ENCODE measurements around the gene PVR. TPM values are rescaled to one million over a fixed set of nuclear protein-coding genes. Genes with fewer than 3 reads are reported as not detected.
"Not testable (repeated sequence)": the region's sequence is repeated elsewhere in the genome, so short reads cannot be mapped to it uniquely, and the experiment has no call there.

PVR gene
- total RNA-seq, 2 donors from 2014 or later: 13.9 to 17.5 TPM

DNA sequence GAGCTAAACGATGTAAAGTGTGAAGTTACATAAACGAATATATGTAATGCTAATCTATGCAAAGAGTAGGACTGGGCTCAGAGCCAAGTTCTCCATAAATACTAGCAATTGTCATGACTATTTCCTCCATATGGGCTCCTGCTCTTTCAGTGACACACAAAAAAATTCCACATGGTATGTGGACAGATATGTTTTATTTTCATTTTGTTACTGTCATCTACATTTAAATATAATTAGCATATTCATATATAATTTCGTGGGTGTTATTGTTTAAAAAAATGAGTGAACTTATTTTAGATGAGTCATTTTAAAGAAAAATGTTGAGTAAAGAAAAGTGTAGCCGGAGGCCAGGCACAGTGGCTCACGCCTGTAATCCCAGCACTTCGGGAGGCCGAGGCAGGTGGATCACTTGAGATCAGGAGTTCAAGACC lies 35.3 kb upstream of the PVR start:
- Mint-ChIP-seq H3K36me3 (ENCODE audit: insufficient read depth in 2 of 2) (no peaks in the 10 kb centered on the region), H3K4me3 (no peak overlapping the region), H3K27ac (no peak overlapping the region), H3K27me3 (ENCODE audit: low read depth) (no peaks in the 10 kb centered on the region), H3K9me3 (no peaks in the 10 kb centered on the region), H3K4me1 (ENCODE audit: low read depth) (peaks cover 21% of the 10 kb centered on the region)
- DNase-seq (no peak), ATAC-seq (replicated peaks in 1 of 2) (no peak)

DNA sequence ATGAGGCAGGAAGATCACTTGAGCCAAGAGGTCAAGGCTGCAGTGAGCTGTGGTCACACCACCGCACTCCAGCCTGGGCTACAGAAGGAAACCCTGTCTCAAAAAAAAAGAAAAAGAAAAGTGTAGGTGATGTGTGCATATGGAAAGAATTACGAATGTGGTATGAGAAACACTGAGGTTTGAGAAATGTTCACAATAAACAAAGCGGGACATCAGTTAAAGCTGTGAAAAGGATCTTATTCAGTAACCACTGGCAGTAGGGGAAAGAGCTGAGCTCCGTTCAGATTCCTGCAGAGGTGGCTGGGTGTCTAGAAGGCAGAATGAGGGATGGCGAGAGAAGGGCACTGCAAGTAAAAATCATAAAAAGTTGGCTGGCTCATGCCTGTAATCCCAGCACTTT lies 34.5 kb upstream of the PVR start:
- Mint-ChIP-seq H3K9me3 (no peaks in the 10 kb centered on the region), H3K27ac (no peak overlapping the region), H3K4me3 (no peak overlapping the region), H3K36me3 (ENCODE audit: insufficient read depth in 2 of 2) (no peaks in the 10 kb centered on the region), H3K27me3 (ENCODE audit: low read depth) (no peaks in the 10 kb centered on the region), H3K4me1 (ENCODE audit: low read depth) (peaks cover 21% of the 10 kb centered on the region)
- ATAC-seq (replicated peaks in 1 of 2) (no peak), DNase-seq (no peak)

DNA sequence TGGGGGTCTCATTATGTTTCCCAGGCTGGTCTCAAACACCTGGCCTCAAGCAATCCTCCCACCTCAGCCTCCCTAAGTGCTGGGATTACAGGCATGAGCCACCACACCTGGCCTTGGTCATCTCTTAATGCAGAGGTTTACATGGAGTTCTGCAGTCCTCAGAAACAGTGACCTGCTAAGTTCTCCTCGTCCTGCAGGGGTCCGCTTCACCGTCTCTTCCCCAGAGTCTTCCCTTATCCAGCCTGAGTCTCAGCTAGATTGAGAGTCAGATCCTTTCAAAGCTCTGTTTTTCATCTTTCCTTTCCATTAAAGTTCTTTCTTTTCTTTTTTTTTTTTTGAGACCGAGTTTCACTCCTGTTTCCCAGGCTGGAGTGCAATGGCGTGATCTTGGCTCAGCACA lies 33.2 kb upstream of the PVR start:
- not testable (repeated sequence) for ATAC-seq (replicated peaks in 1 of 2); H3K9me3 Mint-ChIP-seq; H3K27ac Mint-ChIP-seq; H3K27me3 Mint-ChIP-seq (ENCODE audit: low read depth); H3K4me3 Mint-ChIP-seq; H3K36me3 Mint-ChIP-seq (ENCODE audit: insufficient read depth in 2 of 2); DNase-seq
- peaks cover 21% of the 10 kb centered on the region for H3K4me1 Mint-ChIP-seq (ENCODE audit: low read depth)

DNA sequence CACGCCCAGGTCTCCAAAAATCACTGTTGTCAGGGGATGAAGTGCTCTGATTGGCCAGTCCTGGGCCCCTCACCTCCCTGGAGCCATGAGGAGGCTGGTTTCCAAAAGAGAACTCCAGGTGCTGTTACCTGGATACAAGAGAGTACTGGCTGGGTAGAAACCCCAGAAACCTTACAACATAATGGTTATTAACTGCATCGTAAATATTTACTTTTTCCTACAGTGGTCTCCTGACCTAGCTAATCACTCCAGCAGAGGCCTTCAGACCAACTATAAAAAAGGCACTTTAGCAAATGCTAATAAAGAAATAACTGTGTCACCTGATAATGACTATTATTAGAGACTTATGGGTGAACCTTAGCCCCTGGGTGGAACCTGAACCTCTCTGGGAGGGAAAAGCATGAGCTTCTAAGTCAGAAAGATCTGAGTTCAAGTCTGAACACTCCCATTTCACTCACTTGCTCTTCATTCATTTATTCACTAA lies 31.9 kb upstream of the PVR start:
- ATAC-seq (replicated peaks in 1 of 2) (no peak), DNase-seq (no peak)
- Mint-ChIP-seq H3K4me3 (no peak overlapping the region), H3K27me3 (ENCODE audit: low read depth) (no peaks in the 10 kb centered on the region), H3K4me1 (ENCODE audit: low read depth) (peaks cover 19% of the 10 kb centered on the region), H3K27ac (no peak overlapping the region), H3K36me3 (ENCODE audit: insufficient read depth in 2 of 2) (no peaks in the 10 kb centered on the region), H3K9me3 (no peaks in the 10 kb centered on the region)

DNA sequence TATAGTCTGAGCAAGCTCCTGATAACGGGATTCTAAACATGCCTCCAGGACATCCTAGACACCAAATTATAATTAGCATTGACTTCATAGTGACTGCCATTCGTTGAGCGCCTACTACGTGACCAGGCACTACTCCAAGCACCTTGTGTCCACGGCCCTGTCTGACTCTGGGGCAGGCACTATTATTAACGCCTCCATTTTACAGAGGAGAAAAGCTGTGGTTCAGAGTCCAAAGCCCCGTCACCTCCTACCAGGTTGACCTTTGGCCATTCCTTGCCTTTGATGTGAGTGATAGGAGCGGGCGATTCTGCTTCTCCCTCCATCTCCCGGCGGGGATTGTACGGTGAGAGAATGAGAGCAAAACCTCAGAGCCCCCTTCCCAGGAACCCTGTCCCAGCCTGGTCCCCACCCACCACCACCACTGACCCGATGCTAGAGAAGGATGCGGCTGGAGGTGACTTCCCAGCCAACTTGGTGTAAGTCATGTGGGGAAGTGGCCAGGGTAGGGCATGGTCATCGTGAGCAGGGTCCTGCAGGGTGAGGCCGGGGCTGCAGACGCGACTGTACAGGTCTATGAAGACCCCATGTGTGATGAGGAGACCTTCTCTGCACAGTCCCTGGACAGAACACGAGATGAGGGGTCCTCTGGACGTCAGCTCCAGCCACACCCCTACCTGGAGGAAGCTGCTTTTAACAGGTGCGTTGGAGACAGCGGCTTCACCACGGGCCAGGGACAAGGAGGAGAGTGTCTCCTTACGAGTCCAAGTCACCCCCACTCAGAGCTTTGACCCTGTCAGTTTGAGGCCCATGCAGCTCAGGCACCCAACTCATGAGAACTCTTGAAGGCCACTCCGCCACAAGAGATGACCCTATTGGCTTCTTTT lies 30.2 kb upstream of the PVR start, which contains the start of gene IGSF23:
IGSF23 (plus strand) TSS at position 269 of the 884 bp plus-strand sequence; CDS start at position 352, 83 bp downstream.
- no peaks in the 10 kb centered on the region for H3K36me3 Mint-ChIP-seq (ENCODE audit: insufficient read depth in 2 of 2)
- no peaks in the 10 kb centered on the region for H3K27me3 Mint-ChIP-seq (ENCODE audit: low read depth)
- ATAC-seq (replicated peaks in 1 of 2): no peak
- H3K4me1 Mint-ChIP-seq (ENCODE audit: low read depth): peaks cover 5% of the 10 kb centered on the region
- H3K27ac Mint-ChIP-seq: no peak within 1 kb of the TSS
- no peaks in the 10 kb centered on the region for H3K9me3 Mint-ChIP-seq
- DNase-seq: no peak
- H3K4me3 Mint-ChIP-seq: no peak within 1 kb of the TSS

DNA sequence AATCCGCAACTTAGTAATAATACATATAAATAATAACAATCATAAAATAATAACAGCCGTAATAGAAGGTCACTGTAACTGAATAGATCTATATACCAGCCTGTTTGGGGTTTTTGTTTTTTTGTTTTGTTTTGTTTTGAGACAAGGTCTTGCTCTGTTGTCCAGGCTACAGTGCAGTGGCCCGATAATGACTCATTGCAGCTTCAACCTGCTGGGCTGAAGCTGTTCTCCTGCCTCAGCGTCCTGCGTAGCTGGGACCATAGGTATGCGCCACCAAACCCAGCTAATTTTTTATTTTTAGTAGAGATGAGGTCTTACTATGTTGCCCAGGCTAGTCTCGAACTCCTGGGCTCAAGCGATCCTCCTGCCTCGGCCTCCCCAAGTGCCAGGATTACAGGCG lies 29.4 kb upstream of the PVR start:
- ATAC-seq (replicated peaks in 1 of 2) (no peak), DNase-seq (no peak)
- peaks cover 3% of the 10 kb centered on the region for H3K4me1 Mint-ChIP-seq (ENCODE audit: low read depth)
- H3K4me3 Mint-ChIP-seq: no peak overlapping the region
- no peaks in the 10 kb centered on the region for H3K9me3 Mint-ChIP-seq
- H3K27ac Mint-ChIP-seq: no peak overlapping the region
- H3K36me3 Mint-ChIP-seq (ENCODE audit: insufficient read depth in 2 of 2): no peaks in the 10 kb centered on the region
- no peaks in the 10 kb centered on the region for H3K27me3 Mint-ChIP-seq (ENCODE audit: low read depth)

DNA sequence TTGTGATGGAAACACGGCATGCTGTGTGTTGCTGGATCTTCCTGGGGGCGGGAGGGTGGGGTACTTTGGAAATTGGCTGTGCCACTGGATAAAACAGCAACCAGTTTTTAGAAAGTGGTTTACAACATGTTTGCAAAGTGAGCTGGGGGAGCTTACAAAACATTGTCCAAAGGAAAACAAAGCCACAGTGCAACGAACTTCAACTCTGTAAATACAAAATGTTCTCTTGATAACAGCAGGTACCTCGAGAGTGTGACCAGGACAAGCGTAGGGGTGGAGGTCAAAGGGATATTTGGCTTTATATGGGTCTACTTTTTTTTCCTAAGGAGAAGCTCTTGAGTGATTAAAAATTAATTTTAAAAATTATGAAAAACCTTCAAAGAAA lies 27.9 kb upstream of the PVR start:
- no peaks in the 10 kb centered on the region for H3K4me1 Mint-ChIP-seq (ENCODE audit: low read depth)
- no peak overlapping the region for H3K4me3 Mint-ChIP-seq
- H3K27me3 Mint-ChIP-seq (ENCODE audit: low read depth): no peaks in the 10 kb centered on the region
- no peaks in the 10 kb centered on the region for H3K9me3 Mint-ChIP-seq
- DNase-seq (no peak), ATAC-seq (replicated peaks in 1 of 2) (no peak)
- no peak overlapping the region for H3K27ac Mint-ChIP-seq
- no peaks in the 10 kb centered on the region for H3K36me3 Mint-ChIP-seq (ENCODE audit: insufficient read depth in 2 of 2)

DNA sequence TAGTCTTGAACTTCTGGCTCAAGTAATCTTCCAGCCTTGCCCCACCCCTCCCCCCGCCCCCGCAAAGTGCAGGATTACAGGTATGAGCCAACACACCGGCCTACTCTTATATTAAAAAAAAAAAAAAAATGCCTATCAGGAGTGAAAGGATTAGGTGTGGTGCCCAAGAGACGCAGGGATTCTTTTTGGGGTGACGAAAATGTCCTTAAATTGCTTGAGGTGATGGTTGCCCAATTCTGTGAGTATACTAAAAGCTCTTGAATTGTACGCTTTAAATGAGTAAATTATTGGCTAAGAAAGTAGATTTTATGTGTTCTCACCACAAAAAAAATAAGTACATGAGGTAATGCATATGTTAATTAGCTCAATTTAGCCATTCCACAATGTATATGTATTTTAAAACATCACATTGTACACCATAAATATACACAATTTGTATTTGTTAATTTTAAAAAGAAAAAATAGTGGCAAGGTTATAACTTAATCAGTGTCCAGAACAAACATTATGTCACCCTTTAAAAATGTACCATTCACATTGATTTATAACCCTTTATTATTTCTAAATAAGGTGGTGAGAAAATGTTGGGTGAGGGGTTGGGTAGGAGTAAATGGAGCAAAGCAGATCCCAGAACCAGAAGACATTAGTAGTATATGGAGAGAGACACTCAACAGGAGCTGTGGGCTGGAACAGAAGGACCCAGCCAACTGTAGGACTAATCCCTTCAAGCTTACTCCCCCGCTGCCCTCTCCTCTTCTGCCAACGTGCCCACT lies 26.4 kb upstream of the PVR start:
- Mint-ChIP-seq H3K27ac (no peak overlapping the region), H3K4me1 (ENCODE audit: low read depth) (no peaks in the 10 kb centered on the region), H3K4me3 (no peak overlapping the region), H3K36me3 (ENCODE audit: insufficient read depth in 2 of 2) (no peaks in the 10 kb centered on the region), H3K27me3 (ENCODE audit: low read depth) (no peaks in the 10 kb centered on the region), H3K9me3 (no peaks in the 10 kb centered on the region)
- ATAC-seq (replicated peaks in 1 of 2) (no peak), DNase-seq (no peak)

DNA sequence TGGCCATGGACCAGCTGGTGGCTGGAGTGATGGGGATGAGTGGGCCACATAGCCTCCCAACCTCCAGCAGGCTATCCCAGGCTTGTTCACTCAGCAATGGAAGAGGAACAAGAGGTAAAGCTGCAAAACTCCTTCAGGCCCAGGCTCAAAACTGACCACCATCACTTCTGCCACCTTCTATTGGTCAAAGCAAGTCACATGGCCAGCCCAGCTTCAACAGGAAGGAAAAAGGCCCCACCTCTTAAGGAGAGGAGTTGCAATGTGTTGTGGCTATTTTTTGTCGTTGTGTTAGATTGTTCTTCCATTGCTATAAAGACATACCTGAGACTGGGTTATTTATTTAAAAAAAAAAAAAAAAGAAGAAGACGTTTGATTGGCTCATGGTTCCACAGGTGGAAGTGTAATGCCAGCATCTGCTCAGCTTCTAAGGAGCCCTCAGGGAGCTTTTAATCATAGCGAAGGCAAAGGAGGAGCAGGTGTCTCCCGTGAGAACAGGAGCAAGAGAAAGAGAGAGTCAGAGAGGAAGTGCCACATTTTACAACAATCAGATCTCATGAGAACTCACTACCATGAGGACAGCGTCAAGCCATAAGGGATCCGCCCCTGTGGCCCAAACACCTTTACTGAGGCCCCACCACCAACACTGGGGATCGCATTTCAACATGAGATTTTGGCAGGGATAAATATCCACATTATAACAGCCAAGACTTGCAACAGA lies 24.9 kb upstream of the PVR start:
- Mint-ChIP-seq H3K27ac (no peak overlapping the region), H3K4me1 (ENCODE audit: low read depth) (no peaks in the 10 kb centered on the region), H3K36me3 (ENCODE audit: insufficient read depth in 2 of 2) (no peaks in the 10 kb centered on the region), H3K9me3 (no peaks in the 10 kb centered on the region), H3K4me3 (no peak overlapping the region), H3K27me3 (ENCODE audit: low read depth) (no peaks in the 10 kb centered on the region)
- ATAC-seq (replicated peaks in 1 of 2): no peak
- no peak for DNase-seq

DNA sequence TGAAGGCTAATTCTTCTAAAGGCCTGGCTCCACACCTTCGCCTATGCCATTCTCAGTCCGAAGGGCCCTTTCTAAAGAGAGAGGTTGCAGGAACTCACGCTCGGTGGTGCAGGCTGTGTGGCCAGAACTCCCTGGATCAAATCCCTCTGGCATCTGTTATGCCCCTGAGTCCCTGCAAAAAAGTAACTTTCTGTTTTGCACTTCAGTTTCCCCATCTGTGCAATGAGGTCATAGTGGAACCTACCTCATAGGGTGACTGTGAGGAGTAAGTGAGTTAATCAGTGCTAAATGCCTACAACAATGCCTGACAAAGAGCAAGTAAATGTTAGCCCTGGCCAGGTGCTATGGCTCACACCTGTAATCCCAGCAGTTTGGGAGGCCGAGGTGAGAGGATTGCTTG lies 23.0 kb upstream of the PVR start:
- Mint-ChIP-seq H3K9me3 (no peaks in the 10 kb centered on the region), H3K36me3 (ENCODE audit: insufficient read depth in 2 of 2) (no peaks in the 10 kb centered on the region)
- no peak for ATAC-seq (replicated peaks in 1 of 2)

DNA sequence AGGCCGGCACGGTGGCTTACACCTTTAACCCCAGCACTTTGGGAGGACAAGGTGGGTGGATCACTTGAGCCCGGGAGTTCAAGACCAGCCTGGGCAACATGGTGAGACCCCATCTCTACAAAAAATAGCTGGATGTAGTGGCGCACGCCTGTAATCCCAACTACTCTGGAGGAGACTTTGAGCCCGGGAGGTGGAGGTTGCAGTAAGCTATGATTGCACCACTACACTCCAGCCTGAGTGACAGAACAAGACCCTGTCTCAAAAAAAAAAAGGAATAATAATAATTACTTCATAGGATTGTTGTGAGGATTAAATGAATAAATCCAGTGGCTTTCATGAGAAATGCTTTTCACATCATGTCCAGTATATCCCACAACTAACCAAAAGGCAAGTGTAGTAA lies 22.3 kb upstream of the PVR start:
- H3K36me3 Mint-ChIP-seq (ENCODE audit: insufficient read depth in 2 of 2): no peaks in the 10 kb centered on the region
- H3K27me3 Mint-ChIP-seq (ENCODE audit: low read depth): peaks cover 5% of the 10 kb centered on the region
- DNase-seq (no peak), ATAC-seq (replicated peaks in 1 of 2) (no peak)
- no peak overlapping the region for H3K4me3 Mint-ChIP-seq
- H3K27ac Mint-ChIP-seq: no peak overlapping the region
- peaks cover 0 to 3% of the 10 kb centered on the region in 2 donors for H3K9me3 Mint-ChIP-seq
- no peaks in the 10 kb centered on the region for H3K4me1 Mint-ChIP-seq (ENCODE audit: low read depth)

More for the DNA sequence above, 23.0 kb upstream of the PVR start:
- DNase-seq: no peak
- Mint-ChIP-seq H3K4me1 (ENCODE audit: low read depth) (no peaks in the 10 kb centered on the region), H3K4me3 (no peak overlapping the region), H3K27me3 (ENCODE audit: low read depth) (no peaks in the 10 kb centered on the region), H3K27ac (no peak overlapping the region)

DNA sequence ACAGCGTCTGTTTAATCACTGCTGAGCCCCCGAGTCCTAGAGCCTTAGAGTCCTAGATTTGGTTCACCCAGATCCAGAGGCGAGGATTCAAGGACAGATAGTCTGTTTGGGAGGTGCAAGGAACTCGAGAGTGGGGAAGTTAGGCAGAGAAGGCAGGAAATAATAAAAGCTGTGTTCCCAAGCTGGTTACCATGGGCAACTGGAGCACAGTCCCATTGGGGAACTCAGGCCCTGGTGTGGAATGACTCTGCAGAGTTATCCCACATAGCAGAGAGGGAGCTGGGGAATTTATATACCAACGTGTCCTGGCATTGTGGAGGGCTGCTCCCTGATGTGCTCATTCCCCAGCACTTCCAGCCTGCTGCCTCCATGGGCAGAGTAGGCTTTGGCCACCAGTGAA lies 20.6 kb upstream of the PVR start:
- H3K9me3 Mint-ChIP-seq: peaks cover 0 to 3% of the 10 kb centered on the region in 2 donors
- no peak overlapping the region for H3K4me3 Mint-ChIP-seq
- DNase-seq (no peak), ATAC-seq (replicated peaks in 1 of 2) (no peak)
- no peaks in the 10 kb centered on the region for H3K4me1 Mint-ChIP-seq (ENCODE audit: low read depth)
- H3K27ac Mint-ChIP-seq: no peak overlapping the region
- peaks cover 10% of the 10 kb centered on the region for H3K27me3 Mint-ChIP-seq (ENCODE audit: low read depth)
- no peaks in the 10 kb centered on the region for H3K36me3 Mint-ChIP-seq (ENCODE audit: insufficient read depth in 2 of 2)

DNA sequence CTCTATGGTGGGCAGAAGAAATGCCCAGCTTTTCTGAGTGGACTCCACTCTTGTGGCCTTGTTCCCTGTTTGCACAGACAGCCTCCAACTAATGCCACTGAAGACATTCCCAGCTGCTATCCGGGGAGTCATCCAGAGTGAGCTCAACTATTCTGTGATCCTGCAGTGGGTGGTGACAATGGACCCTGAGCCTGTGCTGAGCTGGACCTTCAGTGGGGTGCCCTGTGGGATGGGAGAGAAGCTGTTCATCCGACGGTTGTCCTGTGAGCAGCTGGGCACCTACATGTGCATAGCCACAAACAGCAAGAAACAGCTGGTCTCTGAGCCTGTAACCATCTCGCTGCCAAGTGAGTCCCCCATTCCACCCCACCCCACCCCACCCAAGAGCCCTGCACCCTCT lies 20.1 kb upstream of the PVR start:
- no peak overlapping the region for H3K27ac Mint-ChIP-seq
- no peak for DNase-seq
- peaks cover 0 to 3% of the 10 kb centered on the region in 2 donors for H3K9me3 Mint-ChIP-seq
- no peak overlapping the region for H3K4me3 Mint-ChIP-seq
- peaks cover 10% of the 10 kb centered on the region for H3K27me3 Mint-ChIP-seq (ENCODE audit: low read depth)
- ATAC-seq (replicated peaks in 1 of 2): no peak
- no peaks in the 10 kb centered on the region for H3K4me1 Mint-ChIP-seq (ENCODE audit: low read depth)
- no peaks in the 10 kb centered on the region for H3K36me3 Mint-ChIP-seq (ENCODE audit: insufficient read depth in 2 of 2)
